H1 (cell line): Measurements from ENCODE around the gene SCG3. TPM values are rescaled to one million over a fixed set of nuclear protein-coding genes. Genes with fewer than 3 reads are reported as not detected.

ENCODE experiments used
- ASH2L ChIP-seq: fragments of 200-600, 300-600 bp; sonication (generic); IDR thresholded peaks from one replicate; pipeline ENCODE4 v1.7.1; 2017; ENCODE audit warnings: low read length
- BACH1 ChIP-seq: IDR thresholded peaks from 2 replicates; pipeline ENCODE4 v1.6.1; 2012; ENCODE audit warnings: low read length, improper control_type of control experiment
- EZH2 ChIP-seq: fragments of 200-600 bp; sonication (generic); IDR thresholded peaks from 2 replicates; pipeline ENCODE4 v1.7.1; 2012; ENCODE audit warnings: low read depth, mild to moderate bottlenecking, moderate library complexity, low read length, inconsistent platforms; ENCODE audit not compliant: severe bottlenecking
- HDAC6 ChIP-seq: IDR thresholded peaks from one replicate; pipeline ENCODE4 v1.7.1; 2012; ENCODE audit warnings: low read depth, mild to moderate bottlenecking, inconsistent platforms, low read length, moderate library complexity
- JUND ChIP-seq: IDR thresholded peaks from 2 replicates; pipeline ENCODE4 v1.6.1; 2011; ENCODE audit warnings: mild to moderate bottlenecking, improper control_type of control experiment, low read length
- MAFK ChIP-seq: IDR thresholded peaks from 2 replicates; pipeline ENCODE4 v1.6.1; 2012; ENCODE audit warnings: low read depth, mild to moderate bottlenecking, improper control_type of control experiment, low read length
- NANOG ChIP-seq: IDR thresholded peaks from 2 replicates; pipeline ENCODE4 v1.6.1; 2011; ENCODE audit warnings: low read length, low read depth, mild to moderate bottlenecking, inconsistent platforms; ENCODE audit not compliant: insufficient read depth, poor library complexity, severe bottlenecking
- POU5F1 ChIP-seq: IDR thresholded peaks from 2 replicates; pipeline ENCODE4 v1.6.1; 2011; ENCODE audit warnings: low read depth, mild to moderate bottlenecking, low read length, moderate library complexity
- RAD21 ChIP-seq, 2 experiments: IDR thresholded peaks in 1 of 2; conservative IDR thresholded peaks in 1 of 2; 2 replicates each; pipeline ENCODE4 v1.6.1; 2011; ENCODE audit warnings: low read depth in 2 of 2, low read length in 2 of 2, improper control_type of control experiment in 1 of 2, inconsistent platforms in 1 of 2, mild to moderate bottlenecking in 1 of 2, moderate library complexity in 1 of 2
- RFX5 ChIP-seq: IDR thresholded peaks from 2 replicates; pipeline ENCODE4 v1.6.1; 2011; ENCODE audit warnings: low read depth, low read length, improper control_type of control experiment, borderline replicate concordance
- RNF2 ChIP-seq: fragments of 200-900, 300-1000 bp; sonication (generic); IDR thresholded peaks from 2 replicates; pipeline ENCODE4 v1.7.1; 2016; ENCODE audit warnings: borderline replicate concordance, low read depth, mild to moderate bottlenecking, antibody characterized with exemption, low read length; ENCODE audit not compliant: poor library complexity, severe bottlenecking; ENCODE audit errors: missing control alignments
- RXRA ChIP-seq: IDR thresholded peaks from 2 replicates; pipeline ENCODE4 v1.6.1; 2011; ENCODE audit warnings: low read depth, mild to moderate bottlenecking, low read length, moderate library complexity; ENCODE audit not compliant: insufficient read depth
- SAP30 ChIP-seq: fragments of 300-600 bp; sonication (generic); IDR thresholded peaks from 2 replicates; pipeline ENCODE4 v1.7.1; 2012; ENCODE audit warnings: low read length, moderate library complexity, mild to moderate bottlenecking, inconsistent platforms; ENCODE audit not compliant: insufficient read depth, insufficient replicate concordance
- SIRT6 ChIP-seq: IDR thresholded peaks from one replicate; pipeline ENCODE4 v1.7.1; 2012; ENCODE audit warnings: low read length, inconsistent platforms
- SP2 ChIP-seq: IDR thresholded peaks from 2 replicates; pipeline ENCODE4 v1.6.1; 2012; ENCODE audit warnings: mild to moderate bottlenecking, low read length, inconsistent platforms
- TEAD4 ChIP-seq: IDR thresholded peaks from 2 replicates; pipeline ENCODE4 v1.6.1; 2012; ENCODE audit warnings: low read depth, low read length, inconsistent platforms, mixed read lengths
- YY1 ChIP-seq: IDR thresholded peaks from 2 replicates; pipeline ENCODE4 v1.6.1; 2011; ENCODE audit warnings: low read depth, mild to moderate bottlenecking, low read length
- polyA plus RNA-seq, 7 experiments: library from polyadenylated mRNA; depleted of rRNA in 3 of 7; stranded (reverse) in 5 of 7; unstranded in 2 of 7; fragments of >200 nt in 5 of 7; fragments of 200-250 nt in 2 of 7; gene quantifications; 1 replicate in 5 of 7; 2 replicates in 1 of 7; 4 replicates in 1 of 7; pipeline versions ENCODE4 v1.2.1 to v1.2.3, GENCODE V29; 2011 to 2013; ENCODE audit warnings: missing spikeins in 2 of 7, mixed read lengths in 2 of 7
- total RNA-seq: library from RNA; stranded (reverse); fragmentation: NEBNext Ultra II Directional; extraction: Animal tissue kit (Norgen Biotek cat#: 25700); gene quantifications from 2 replicates; pipeline ENCODE4 v1.2.1, GENCODE V29; 2021
- TF ChIP-seq, protein P1 (sequence below): IDR thresholded peaks from 2 replicates; pipeline ENCODE4 v1.6.1; 2012; ENCODE audit warnings: inconsistent platforms
- TF ChIP-seq, protein P2 (sequence below), 3 experiments: IDR thresholded peaks; 1 replicate in 2 of 3; 2 replicates in 1 of 3; pipeline versions ENCODE4 v1.5.1 to v1.6.1; 2011; ENCODE audit warnings: low read length in 3 of 3, mild to moderate bottlenecking in 3 of 3, inconsistent platforms in 2 of 3, low read depth in 1 of 3, moderate library complexity in 1 of 3; ENCODE audit not compliant: insufficient read depth in 1 of 3; ENCODE audit errors: control extremely low read depth in 1 of 3

Gene SCG3
- total and polyA plus RNA-seq, 2 of the 8 experiments (the other 6 are each of a cell fraction or from before 2014, with no cell fraction given) = 5.2 to 45.9 TPM

DNA sequence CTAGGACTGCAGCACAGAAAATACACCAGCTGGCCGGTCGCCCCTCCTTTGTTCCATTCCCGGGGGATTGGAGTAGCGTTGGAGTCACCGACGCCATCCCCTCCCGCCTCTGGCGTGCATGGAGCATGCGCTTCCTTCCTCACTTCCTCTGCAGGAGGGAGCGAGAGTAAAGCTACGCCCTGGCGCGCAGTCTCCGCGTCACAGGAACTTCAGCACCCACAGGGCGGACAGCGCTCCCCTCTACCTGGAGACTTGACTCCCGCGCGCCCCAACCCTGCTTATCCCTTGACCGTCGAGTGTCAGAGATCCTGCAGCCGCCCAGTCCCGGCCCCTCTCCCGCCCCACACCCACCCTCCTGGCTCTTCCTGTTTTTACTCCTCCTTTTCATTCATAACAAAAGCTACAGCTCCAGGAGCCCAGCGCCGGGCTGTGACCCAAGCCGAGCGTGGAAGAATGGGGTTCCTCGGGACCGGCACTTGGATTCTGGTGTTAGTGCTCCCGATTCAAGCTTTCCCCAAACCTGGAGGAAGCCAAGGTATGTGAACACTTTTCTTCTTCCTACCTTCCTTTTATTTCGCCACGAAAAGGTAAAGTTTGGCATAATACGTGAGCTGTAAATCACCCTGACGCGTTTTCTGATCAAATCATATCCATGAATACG, at the start of gene SCG3 (continued):
- peak in 1 of 2 experiments; percentile 1; a peak in 2 of 4 replicates for TF ChIP-seq RAD21 (IDR thresholded peaks at IDR 0.05 in 1 of 2, conservative IDR thresholded peaks at IDR 0.05 in 1 of 2; ENCODE audit: low read depth in 2 of 2, low read length in 2 of 2)
- TF ChIP-seq, protein P1, sequence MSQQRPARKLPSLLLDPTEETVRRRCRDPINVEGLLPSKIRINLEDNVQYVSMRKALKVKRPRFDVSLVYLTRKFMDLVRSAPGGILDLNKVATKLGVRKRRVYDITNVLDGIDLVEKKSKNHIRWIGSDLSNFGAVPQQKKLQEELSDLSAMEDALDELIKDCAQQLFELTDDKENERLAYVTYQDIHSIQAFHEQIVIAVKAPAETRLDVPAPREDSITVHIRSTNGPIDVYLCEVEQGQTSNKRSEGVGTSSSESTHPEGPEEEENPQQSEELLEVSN = peak; percentile 94
- TF ChIP-seq MAFK = no peak
- TF ChIP-seq RFX5 = peak; percentile 10; the same call in 1 of the 2 replicates
- peak; percentile 32; the same call in 1 of the 2 replicates for TF ChIP-seq TEAD4
- TF ChIP-seq RNF2 = no peak
- peak; percentile 82 for TF ChIP-seq ASH2L
- no peak for TF ChIP-seq NANOG
- no peak for TF ChIP-seq JUND
- no peak for TF ChIP-seq HDAC6
- no peak for TF ChIP-seq EZH2
- no peak for TF ChIP-seq SP2
- TF ChIP-seq BACH1 = no peak
- no peak for TF ChIP-seq RXRA
- no peak for TF ChIP-seq POU5F1
- peak; percentile 56 for TF ChIP-seq SAP30
- no peak; the same call in 1 of the 2 replicates for TF ChIP-seq YY1
- TF ChIP-seq, protein P2, sequence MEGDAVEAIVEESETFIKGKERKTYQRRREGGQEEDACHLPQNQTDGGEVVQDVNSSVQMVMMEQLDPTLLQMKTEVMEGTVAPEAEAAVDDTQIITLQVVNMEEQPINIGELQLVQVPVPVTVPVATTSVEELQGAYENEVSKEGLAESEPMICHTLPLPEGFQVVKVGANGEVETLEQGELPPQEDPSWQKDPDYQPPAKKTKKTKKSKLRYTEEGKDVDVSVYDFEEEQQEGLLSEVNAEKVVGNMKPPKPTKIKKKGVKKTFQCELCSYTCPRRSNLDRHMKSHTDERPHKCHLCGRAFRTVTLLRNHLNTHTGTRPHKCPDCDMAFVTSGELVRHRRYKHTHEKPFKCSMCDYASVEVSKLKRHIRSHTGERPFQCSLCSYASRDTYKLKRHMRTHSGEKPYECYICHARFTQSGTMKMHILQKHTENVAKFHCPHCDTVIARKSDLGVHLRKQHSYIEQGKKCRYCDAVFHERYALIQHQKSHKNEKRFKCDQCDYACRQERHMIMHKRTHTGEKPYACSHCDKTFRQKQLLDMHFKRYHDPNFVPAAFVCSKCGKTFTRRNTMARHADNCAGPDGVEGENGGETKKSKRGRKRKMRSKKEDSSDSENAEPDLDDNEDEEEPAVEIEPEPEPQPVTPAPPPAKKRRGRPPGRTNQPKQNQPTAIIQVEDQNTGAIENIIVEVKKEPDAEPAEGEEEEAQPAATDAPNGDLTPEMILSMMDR (IDR thresholded peaks at IDR 0.05; ENCODE audit: control extremely low read depth in 1 of 3, insufficient read depth in 1 of 3, low read depth in 1 of 3, low read length in 3 of 3) = no peak
- no peak for TF ChIP-seq SIRT6
